NCI-H1092 treated with DMSO at 0.1 percent for 48 hours (cell line): ENCODE data around the gene SLC25A28.

Source experiments
- DNase-seq: peaks from one replicate; lab custom pipeline; 2025; lab: John Stamatoyannopoulos, UW

Gene SLC25A28

DNA sequence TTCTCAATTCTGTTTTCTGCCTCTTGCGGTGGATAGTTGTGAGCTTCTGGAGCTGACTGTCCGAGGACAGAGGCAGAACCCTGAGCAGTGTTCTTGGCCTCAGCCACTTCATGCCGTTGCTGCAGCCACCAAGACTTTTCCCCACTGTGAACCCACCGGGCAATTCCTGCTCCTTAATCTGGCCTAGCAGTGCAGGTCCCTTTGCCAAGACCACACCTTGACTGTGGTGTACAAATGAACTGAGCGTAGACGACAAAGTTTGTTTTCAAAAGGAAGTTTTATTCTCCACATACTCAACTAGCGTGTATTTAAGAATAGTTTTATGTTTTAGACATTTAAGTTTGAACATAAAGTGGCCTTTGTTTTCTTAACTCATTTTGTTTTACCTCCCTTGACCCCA, 29.4 kb downstream of the SLC25A28 start:
- DNase-seq = no peak

DNA sequence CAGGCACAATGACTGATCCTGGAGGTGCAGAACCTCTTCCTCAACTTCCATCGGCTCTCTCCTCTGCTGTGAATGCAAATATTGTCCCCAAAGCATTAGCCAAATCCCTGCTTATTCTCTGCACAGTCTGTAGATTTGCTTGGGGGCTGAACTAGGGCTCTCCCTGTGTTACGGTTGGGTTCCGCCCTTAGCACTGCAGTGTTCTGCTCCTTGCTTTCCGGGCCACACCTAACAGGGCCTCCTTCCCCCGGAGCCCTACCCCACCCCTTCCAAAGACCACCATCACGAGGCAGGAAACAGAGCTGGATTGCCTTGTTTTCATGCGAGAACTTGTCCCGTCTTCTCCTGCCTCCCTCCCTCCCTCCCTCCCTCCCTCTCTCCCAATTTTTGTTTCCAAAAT, 36.6 kb downstream of the SLC25A28 start:
- no peak for DNase-seq

DNA sequence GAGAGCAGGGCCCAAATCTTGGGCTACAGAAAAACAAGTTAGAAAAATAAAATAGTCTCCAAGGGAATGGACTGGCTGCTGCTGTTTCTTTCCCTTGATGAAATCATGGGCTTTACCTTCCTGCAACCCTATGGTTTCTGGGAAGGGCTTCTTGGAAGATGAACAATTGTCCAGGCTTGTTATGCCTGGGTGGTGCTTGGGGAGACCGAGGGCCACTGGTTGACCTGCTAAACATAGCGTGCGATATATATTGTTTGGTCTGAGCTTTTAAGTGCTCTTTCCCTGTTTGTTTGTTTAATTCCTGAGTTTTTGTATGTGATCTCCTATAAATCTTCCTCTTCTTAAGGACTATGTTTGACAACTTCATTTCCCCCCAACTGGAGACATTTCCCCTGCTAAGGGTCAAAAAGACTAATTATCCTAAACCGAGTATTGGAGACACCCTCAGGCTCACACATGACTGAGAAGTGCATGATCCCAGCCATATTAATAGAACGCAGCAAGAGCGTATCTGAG, 37.9 kb downstream of the SLC25A28 start:
- DNase-seq = no peak

DNA sequence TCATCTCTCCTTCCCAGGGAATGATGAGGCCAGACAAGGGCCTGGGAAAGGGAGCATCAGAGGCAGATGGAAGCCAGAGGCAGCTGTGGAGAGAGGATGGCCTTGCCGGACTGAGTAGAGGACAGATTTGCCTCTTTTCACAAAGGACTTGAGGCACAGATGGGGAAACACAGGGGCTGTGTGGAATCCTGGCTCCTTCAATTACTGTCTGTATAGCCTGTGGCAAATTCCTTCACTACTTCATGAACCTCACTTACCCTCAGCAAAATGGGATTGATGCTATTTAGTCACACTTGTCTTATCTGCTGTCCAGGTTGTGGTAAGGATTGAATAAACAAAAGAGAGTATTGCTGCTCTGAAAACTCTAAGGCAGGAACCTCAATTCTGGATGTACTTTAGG, 40.3 kb downstream of the SLC25A28 start:
- no peak for DNase-seq

DNA sequence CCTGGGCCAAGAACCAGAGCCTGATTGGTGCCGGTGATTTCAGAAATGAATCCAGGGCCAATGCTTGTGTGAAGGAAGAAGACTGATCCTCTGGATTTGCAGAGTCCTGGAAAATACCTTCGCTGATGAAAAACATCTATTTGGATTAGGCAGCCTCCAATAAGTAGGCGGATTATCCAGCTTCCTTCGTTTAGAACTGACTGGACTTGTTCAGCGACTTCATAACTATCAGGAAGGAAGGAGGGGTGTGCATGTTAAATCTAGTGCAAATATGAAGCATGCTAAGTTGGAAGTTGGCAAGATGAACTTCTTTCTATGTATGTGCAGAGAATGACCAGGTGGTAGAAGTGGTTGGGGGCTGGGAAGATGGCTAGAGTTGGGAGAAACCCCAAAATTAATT, 46.4 kb downstream of the SLC25A28 start:
- DNase-seq = no peak

DNA sequence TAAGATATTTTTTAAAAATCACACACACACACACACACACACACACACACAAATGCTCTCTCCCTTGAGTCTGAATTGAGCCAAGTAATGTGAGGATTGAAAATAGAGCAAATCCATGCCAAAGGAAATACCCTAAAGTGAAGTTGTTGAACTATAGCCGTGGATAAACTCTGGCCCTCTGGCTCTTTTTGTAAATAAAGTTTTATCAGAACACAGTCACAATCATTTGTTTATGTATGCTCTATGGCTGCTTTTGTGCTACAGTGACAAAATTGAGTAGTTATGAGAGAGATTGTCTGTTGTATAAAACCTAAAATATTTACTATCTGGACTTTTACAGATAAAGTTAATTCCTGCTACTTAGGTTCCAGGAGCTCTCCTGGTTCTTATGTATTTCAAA, 48.4 kb downstream of the SLC25A28 start:
- DNase-seq = no peak

DNA sequence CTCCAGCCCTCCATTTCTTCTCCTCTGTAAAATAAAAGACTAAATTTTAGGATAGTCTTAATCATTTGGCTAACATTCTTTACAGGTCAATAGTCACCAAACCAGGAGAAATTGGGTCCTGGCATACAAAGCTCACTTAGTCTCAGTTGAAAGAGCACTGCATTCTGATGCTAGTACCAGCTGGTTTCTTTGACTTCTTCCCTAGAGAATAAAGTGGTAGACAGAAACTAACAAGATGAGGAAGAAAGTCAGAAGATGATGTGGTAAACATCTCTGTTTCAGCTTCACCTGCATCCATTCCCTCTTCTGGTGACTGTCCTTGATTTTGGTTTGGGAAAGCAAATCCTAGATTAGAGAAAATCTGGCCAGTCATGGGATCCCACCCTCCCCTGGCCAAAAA, 50.3 kb downstream of the SLC25A28 start:
- DNase-seq = no peak

DNA sequence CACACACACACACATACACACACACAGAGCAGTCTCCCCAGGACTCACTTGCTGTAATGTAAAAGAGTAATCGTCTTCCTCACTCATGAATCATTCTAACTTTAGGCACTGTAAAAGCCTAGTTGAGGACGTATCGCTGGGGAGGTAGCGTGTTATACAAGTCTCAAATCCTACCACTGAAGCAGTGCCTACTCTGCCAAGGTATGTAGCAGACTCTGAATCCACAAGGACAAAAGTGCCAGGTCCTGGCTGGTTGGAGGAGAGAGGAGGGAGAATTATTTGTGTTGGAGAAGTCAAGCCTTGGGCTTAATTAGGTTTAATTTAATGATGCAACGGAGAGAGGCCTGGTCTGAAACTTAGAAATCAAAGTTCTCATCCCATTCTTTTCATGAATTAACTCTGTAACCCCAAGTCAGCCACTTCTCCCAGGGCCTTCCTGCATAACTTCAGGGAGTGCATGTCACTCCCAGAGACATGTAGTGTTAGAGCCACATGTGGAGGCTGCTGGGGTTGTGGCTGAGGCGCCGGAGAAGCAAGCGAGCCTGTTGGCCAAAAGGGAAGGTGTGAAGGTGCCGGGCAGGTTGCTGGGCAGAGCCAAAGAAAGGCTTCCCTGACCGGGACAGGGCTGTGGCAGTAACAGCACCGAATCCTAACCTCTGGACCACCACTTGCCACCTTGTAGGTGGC, 50.8 kb downstream of the SLC25A28 start:
- DNase-seq = no peak

DNA sequence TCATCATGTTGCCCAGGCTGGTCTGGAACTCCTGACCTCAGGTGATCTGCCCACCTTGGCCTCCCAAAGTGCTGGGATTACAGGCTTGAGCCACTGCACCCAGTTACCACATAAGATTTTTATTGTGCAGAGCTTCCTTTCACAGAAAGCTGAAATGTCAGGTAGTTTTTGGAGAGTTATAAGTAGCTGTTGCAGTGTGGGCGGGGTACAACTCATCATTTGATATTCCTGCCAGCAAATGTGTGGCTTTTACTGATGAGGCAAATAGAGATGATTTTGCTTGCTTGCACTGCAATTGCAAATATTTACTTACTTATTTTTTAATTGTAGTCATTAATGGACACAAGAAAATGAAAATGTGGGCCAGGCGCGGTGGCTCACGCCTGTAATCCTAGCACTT, 55.1 kb downstream of the SLC25A28 start:
- no peak for DNase-seq

DNA sequence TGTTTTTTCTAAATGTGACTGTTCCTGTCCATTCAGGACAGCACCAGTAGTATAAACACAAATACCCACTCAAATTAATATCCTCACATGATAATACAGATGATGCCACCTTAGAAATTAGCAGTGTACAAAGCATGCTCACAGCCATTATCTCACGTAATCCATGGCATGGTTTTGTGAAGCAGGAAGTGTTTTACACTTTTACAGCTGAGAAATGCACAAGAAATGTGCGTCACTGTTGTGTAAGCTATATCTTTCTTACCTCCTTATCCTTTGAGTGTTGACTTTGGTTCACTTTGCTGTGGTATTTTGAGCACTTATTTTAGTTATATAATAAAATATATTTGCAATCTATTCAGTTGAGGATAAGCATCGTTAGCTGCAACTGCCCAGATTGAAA, 55.9 kb downstream of the SLC25A28 start:
- DNase-seq = no peak

DNA sequence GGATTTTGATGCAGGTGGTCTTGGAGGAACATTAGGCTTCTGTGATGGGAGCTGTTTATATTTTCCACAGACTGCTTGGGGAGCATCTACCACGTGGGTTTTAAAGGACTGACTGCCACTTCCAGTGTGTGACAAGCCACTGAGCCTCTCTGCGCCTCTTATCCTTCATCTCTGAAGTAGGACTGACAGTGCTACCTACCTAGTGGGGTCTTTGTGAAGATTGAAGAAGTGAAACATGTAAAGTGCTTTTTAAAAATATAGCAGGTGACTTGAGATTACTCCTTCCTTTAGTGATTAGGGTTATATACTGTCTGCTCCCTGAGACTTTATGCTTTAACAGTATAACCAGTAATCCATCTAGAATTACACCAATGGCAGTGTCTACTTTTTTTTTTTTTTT, 57.6 kb downstream of the SLC25A28 start:
- DNase-seq = no peak
